HL-60 (cell line): ENCODE results near the gene GALNT17.

Experiments
- GABPA ChIP-seq: IDR thresholded peaks from 2 replicates; pipeline ENCODE4 v1.6.1; 2012; ENCODE audit warnings: low read depth
- POLR2AphosphoS5 ChIP-seq: IDR thresholded peaks from 2 replicates; pipeline ENCODE4 v1.6.1; 2012; ENCODE audit warnings: low read depth
- REST ChIP-seq: IDR thresholded peaks from 2 replicates; pipeline ENCODE4 v1.6.1; 2012; ENCODE audit warnings: low read depth; ENCODE audit not compliant: insufficient replicate concordance
- TF ChIP-seq, protein P1 (sequence below): IDR thresholded peaks from one replicate; pipeline ENCODE4 v1.5.1; 2011; ENCODE audit warnings: low read length, control low read depth, inconsistent platforms; ENCODE audit not compliant: insufficient read depth

GRCh38 chr7:71484380-71484779 lies 352.4 kb downstream of the GALNT17 start:
- no peak for TF ChIP-seq GABPA
- no peak for TF ChIP-seq POLR2AphosphoS5
- TF ChIP-seq, protein P1, sequence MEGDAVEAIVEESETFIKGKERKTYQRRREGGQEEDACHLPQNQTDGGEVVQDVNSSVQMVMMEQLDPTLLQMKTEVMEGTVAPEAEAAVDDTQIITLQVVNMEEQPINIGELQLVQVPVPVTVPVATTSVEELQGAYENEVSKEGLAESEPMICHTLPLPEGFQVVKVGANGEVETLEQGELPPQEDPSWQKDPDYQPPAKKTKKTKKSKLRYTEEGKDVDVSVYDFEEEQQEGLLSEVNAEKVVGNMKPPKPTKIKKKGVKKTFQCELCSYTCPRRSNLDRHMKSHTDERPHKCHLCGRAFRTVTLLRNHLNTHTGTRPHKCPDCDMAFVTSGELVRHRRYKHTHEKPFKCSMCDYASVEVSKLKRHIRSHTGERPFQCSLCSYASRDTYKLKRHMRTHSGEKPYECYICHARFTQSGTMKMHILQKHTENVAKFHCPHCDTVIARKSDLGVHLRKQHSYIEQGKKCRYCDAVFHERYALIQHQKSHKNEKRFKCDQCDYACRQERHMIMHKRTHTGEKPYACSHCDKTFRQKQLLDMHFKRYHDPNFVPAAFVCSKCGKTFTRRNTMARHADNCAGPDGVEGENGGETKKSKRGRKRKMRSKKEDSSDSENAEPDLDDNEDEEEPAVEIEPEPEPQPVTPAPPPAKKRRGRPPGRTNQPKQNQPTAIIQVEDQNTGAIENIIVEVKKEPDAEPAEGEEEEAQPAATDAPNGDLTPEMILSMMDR, result no peak
- no peak for TF ChIP-seq REST
